CD14-positive monocyte (primary cell): ENCODE results near the gene SNX25. TPM values are rescaled to one million over a fixed set of nuclear protein-coding genes. Genes with fewer than 3 reads are reported as not detected.

Experiments used
- DNase-seq, 3 donors: peaks; one replicate each; pipeline ENCODE4 v3.0.0-alpha.2; 2011 to 2022
- H2AFZ ChIP-seq: 2 replicates; pipeline ENCODE4 v1.6.0; 2012; ENCODE audit warnings: mild to moderate bottlenecking, low read depth, low read length, inconsistent platforms; ENCODE audit not compliant: insufficient read depth, poor library complexity, severe bottlenecking
- H3K27ac ChIP-seq, 2 donors: 1 replicate in 1 of 2; 2 replicates in 1 of 2; pipeline ENCODE4 v1.5.1; 2012 to 2013; ENCODE audit warnings: low read length in 2 of 2, control low read depth in 1 of 2, inconsistent platforms in 1 of 2, low read depth in 1 of 2, mild to moderate bottlenecking in 1 of 2
- H3K27me3 ChIP-seq, 2 donors: one replicate each; pipeline versions ENCODE4 v1.6.0 to v1.6.1; 2011 to 2013; ENCODE audit warnings: low read length in 2 of 2; ENCODE audit not compliant: control insufficient read depth in 2 of 2, insufficient read depth in 2 of 2
- H3K36me3 ChIP-seq, 2 donors: replicated peaks in 1 of 2; 1 replicate in 1 of 2; 2 replicates in 1 of 2; pipeline versions ENCODE4 v1.5.1 to v1.6.1; 2012 to 2013; ENCODE audit warnings: low read length in 2 of 2, control low read depth in 1 of 2, inconsistent platforms in 1 of 2, mild to moderate bottlenecking in 1 of 2; ENCODE audit not compliant: insufficient read depth in 2 of 2, control insufficient read depth in 1 of 2
- H3K4me1 ChIP-seq, 2 donors: 1 replicate in 1 of 2; 2 replicates in 1 of 2; pipeline versions ENCODE4 v1.5.1 to v1.6.1; 2012 to 2013; ENCODE audit warnings: low read length in 2 of 2, control low read depth in 1 of 2, inconsistent platforms in 1 of 2, mild to moderate bottlenecking in 1 of 2, moderate library complexity in 1 of 2; ENCODE audit not compliant: insufficient read depth in 2 of 2, control insufficient read depth in 1 of 2
- H3K4me2 ChIP-seq: replicated peaks from 2 replicates; pipeline ENCODE3; 2012; ENCODE audit warnings: low read length, moderate library complexity, mild to moderate bottlenecking; ENCODE audit not compliant: poor library complexity, severe bottlenecking; ENCODE audit errors: extremely low read depth
- H3K4me3 ChIP-seq, 3 experiments: fragments of 200-600 bp in 1 of 3; sonication (generic) in 1 of 3; replicated peaks in 1 of 3; 1 replicate in 2 of 3; 2 replicates in 1 of 3; pipeline ENCODE4 v1.5.1; 2011 to 2013; ENCODE audit warnings: low read length in 3 of 3, mild to moderate bottlenecking in 3 of 3, control low read depth in 2 of 3, low read depth in 2 of 3, inconsistent platforms in 1 of 3, moderate library complexity in 1 of 3
- H3K79me2 ChIP-seq: 2 replicates; pipeline ENCODE4 v1.6.0; 2012; ENCODE audit warnings: mild to moderate bottlenecking, control low read depth, inconsistent platforms, low read length, moderate library complexity; ENCODE audit not compliant: insufficient read depth
- H3K9ac ChIP-seq: 2 replicates; pipeline ENCODE4 v1.6.0; 2017; ENCODE audit warnings: low read length, mild to moderate bottlenecking; ENCODE audit not compliant: insufficient read depth, poor library complexity, severe bottlenecking
- H3K9me3 ChIP-seq, 2 donors: replicated peaks in 1 of 2; 1 replicate in 1 of 2; 2 replicates in 1 of 2; pipeline versions ENCODE4 v1.5.1 to v1.6.1; 2012 to 2013; ENCODE audit warnings: low read length in 2 of 2, control low read depth in 1 of 2; ENCODE audit not compliant: control insufficient read depth in 1 of 2, insufficient read depth in 1 of 2
- H4K20me1 ChIP-seq: 2 replicates; pipeline ENCODE4 v1.6.0; 2012; ENCODE audit warnings: mild to moderate bottlenecking, low read length, control low read depth, moderate library complexity; ENCODE audit not compliant: insufficient read depth
- H3K27ac Mint-ChIP-seq, 7 donors: one replicate each; pipeline ENCODE4 v1.8.0; 2020; ENCODE audit warnings: mild to moderate bottlenecking in 7 of 7, mixed read lengths in 7 of 7, moderate library complexity in 6 of 7, inconsistent platforms in 2 of 7
- H3K27me3 Mint-ChIP-seq, 3 donors: one replicate each; pipeline ENCODE4 v1.8.0; 2021 to 2022; ENCODE audit warnings: low read depth in 3 of 3, mild to moderate bottlenecking in 3 of 3, mixed read lengths in 3 of 3, moderate library complexity in 3 of 3, inconsistent platforms in 1 of 3
- H3K36me3 Mint-ChIP-seq, 2 donors: one replicate each; pipeline ENCODE4 v1.8.0; 2020; ENCODE audit warnings: mixed read lengths in 2 of 2, inconsistent platforms in 1 of 2, mild to moderate bottlenecking in 1 of 2
- H3K4me1 Mint-ChIP-seq: one replicate; pipeline ENCODE4 v1.8.0; 2020; ENCODE audit warnings: mild to moderate bottlenecking, mixed read lengths
- H3K4me3 Mint-ChIP-seq, 2 donors: one replicate each; pipeline ENCODE4 v1.8.0; 2020; ENCODE audit warnings: mild to moderate bottlenecking in 2 of 2, mixed read lengths in 2 of 2, moderate library complexity in 1 of 2
- H3K9me3 Mint-ChIP-seq, 7 donors: one replicate each; pipeline ENCODE4 v1.8.0; 2020 to 2022; ENCODE audit warnings: mixed read lengths in 7 of 7, mild to moderate bottlenecking in 6 of 7, moderate library complexity in 6 of 7, inconsistent platforms in 2 of 7
- CTCF ChIP-seq: fragments of 200-600 bp; IDR thresholded peaks from one replicate; pipeline ENCODE4 v1.8.0; 2022; ENCODE audit warnings: antibody characterized with exemption, mild to moderate bottlenecking
- WGBS: methylation state at CpG from one replicate; pipeline ENCODE4 v1.1.5; 2013; ENCODE audit warnings: missing lambda C conversion rate; ENCODE audit not compliant: insufficient coverage; 5-methylcytosine and 5-hydroxymethylcytosine counted together
- intact Hi-C, 2 donors: fragments of 100-400 bp; cut with micrococcal nuclease; formaldehyde crosslinking; loops; one replicate each; pipeline versions ENCODE4 v1.15.0 to v1.15.1; 2023
- polyA plus RNA-seq, 3 donors: library from polyadenylated mRNA; depleted of rRNA in 1 of 3; unstranded in 2 of 3; stranded (reverse) in 1 of 3; fragments of 300-500 nt in 2 of 3; fragments of >200 nt in 1 of 3; fragmentation: Illumina TruSeq in 2 of 3; gene quantifications; 1 replicate in 2 of 3; 2 replicates in 1 of 3; pipeline ENCODE4 v1.2.3, GENCODE V29; 2012 to 2021

SNX25 gene
- polyA plus RNA-seq, 3 donors, result 0.31 to 0.40 (median 0.36) TPM

DNA sequence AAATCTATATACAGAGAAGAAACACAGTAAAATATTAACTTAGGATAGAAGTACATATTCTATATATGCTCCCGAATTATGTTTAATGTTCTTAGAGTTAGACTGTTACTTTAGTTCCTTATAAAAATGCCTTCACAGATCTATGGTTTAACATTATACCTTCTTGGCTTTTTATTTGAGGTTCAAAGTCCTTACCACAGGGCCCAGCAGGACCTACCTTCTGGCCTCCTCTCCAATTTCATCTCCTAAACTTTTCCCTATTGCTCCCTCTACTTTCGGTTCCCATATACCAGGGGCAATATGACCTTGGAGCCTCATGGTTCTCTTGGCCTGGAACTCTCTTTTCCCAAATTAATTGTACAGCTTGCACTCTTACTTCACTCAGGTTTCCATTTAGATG is 199.0 kb downstream of the SNX25 start:
- no peak for DNase-seq
- TF ChIP-seq CTCF, result no peak
- WGBS, result 100% methylated on average over 1 of the region's 2 CpGs
- H3K4me3 ChIP-seq, result no peak overlapping the region
- no peaks in the 10 kb centered on the region for H3K9me3 ChIP-seq
- no peak overlapping the region for H2AFZ ChIP-seq
- Mint-ChIP-seq H3K9me3 (peaks cover 0 to 3% (median 1%) of the 10 kb centered on the region in 7 donors), H3K4me1 (peaks cover 24% of the 10 kb centered on the region), H3K27ac (no peak overlapping the region), H3K36me3 (peaks cover 34 to 59% of the 10 kb centered on the region in 2 donors), H3K4me3 (no peak overlapping the region), H3K27me3 (no peaks in the 10 kb centered on the region)
- H3K79me2 ChIP-seq, result no peaks in the 10 kb centered on the region
- H3K4me2 ChIP-seq, result no peak overlapping the region
- no peaks in the 10 kb centered on the region for H4K20me1 ChIP-seq
- H3K4me1 ChIP-seq, result peaks cover 4 to 17% of the 10 kb centered on the region in 2 donors
- no peak overlapping the region for H3K27ac ChIP-seq
- intact Hi-C loops, result no loop called here
- H3K36me3 ChIP-seq, result peaks cover 15 to 50% of the 10 kb centered on the region in 2 donors
- no peak overlapping the region for H3K9ac ChIP-seq
- no peaks in the 10 kb centered on the region for H3K27me3 ChIP-seq

GRCh38 chr4:185411849-185412248 is 202.5 kb downstream of the SNX25 start:
- Mint-ChIP-seq H3K9me3 (peaks cover 0 to 3% (median 1%) of the 10 kb centered on the region in 7 donors), H3K36me3 (peaks cover 33 to 45% of the 10 kb centered on the region in 2 donors), H3K27me3 (no peaks in the 10 kb centered on the region), H3K27ac (peak overlapping the region in 4 of 7 donors; percentile 6 to 73 (median 33)), H3K4me1 (peaks cover 13% of the 10 kb centered on the region), H3K4me3 (peak overlapping the region in 1 of 2 donors; percentile 42)
- Histone ChIP-seq H3K79me2 (no peaks in the 10 kb centered on the region), H3K4me3 (peak overlapping the region in 1 of 3 experiments; percentile 17), H2AFZ (no peak overlapping the region), H3K9ac (no peak overlapping the region), H3K27ac (peak overlapping the region in 1 of 2 donors; percentile 59), H3K36me3 (peaks cover 24 to 59% of the 10 kb centered on the region in 2 donors), H3K4me2 (peak overlapping the region; percentile 13), H4K20me1 (no peaks in the 10 kb centered on the region), H3K27me3 (no peaks in the 10 kb centered on the region), H3K4me1 (peaks cover 0 to 13% of the 10 kb centered on the region in 2 donors), H3K9me3 (no peaks in the 10 kb centered on the region)
- TF ChIP-seq CTCF, result no peak
- no peak for DNase-seq
- intact Hi-C loops, result no loop called here
- WGBS, result no CpG with 5 or more reads among the region's 5 CpGs
